Liver (tissue), 9 donors: ENCODE results near the gene SIRT7. TPM values are rescaled to one million over a fixed set of nuclear protein-coding genes. Genes with fewer than 3 reads are reported as not detected.

ENCODE experiments used
- DNase-seq: peaks from one replicate; pipeline ENCODE4 v3.0.0-alpha.2; 2017; ENCODE audit warnings: low spot score
- H3K27ac ChIP-seq, 2 donors: one replicate each; pipeline ENCODE4 v1.7.0; 2013; ENCODE audit warnings: inconsistent platforms in 2 of 2, low read length in 2 of 2, control low read depth in 1 of 2, low read depth in 1 of 2, mild to moderate bottlenecking in 1 of 2
- H3K27me3 ChIP-seq, 4 donors: one replicate each; pipeline versions ENCODE4 v1.6.1 to v1.7.0; 2013; ENCODE audit warnings: low read length in 3 of 4, inconsistent platforms in 1 of 4, mild to moderate bottlenecking in 1 of 4, moderate library complexity in 1 of 4; ENCODE audit not compliant: control insufficient read depth in 4 of 4, insufficient read depth in 4 of 4
- H3K36me3 ChIP-seq, 4 donors: one replicate each; pipeline versions ENCODE4 v1.6.1 to v1.7.0; 2013; ENCODE audit warnings: low read length in 3 of 4, mild to moderate bottlenecking in 3 of 4, low read depth in 1 of 4, moderate library complexity in 1 of 4; ENCODE audit not compliant: control insufficient read depth in 4 of 4, insufficient read depth in 3 of 4
- H3K4me1 ChIP-seq, 4 donors: one replicate each; pipeline versions ENCODE4 v1.6.1 to v1.7.0; 2013; ENCODE audit warnings: low read length in 3 of 4, mild to moderate bottlenecking in 3 of 4, moderate library complexity in 1 of 4; ENCODE audit not compliant: control insufficient read depth in 4 of 4, insufficient read depth in 4 of 4
- H3K4me3 ChIP-seq, 3 donors: one replicate each; pipeline versions ENCODE4 v1.6.1 to v1.7.0; 2013; ENCODE audit warnings: low read length in 3 of 3, control low read depth in 1 of 3, low read depth in 1 of 3, mild to moderate bottlenecking in 1 of 3
- H3K9ac ChIP-seq, 2 donors: one replicate each; pipeline ENCODE4 v1.7.0; 2013; ENCODE audit warnings: low read length in 2 of 2, mild to moderate bottlenecking in 2 of 2, moderate library complexity in 2 of 2, control low read depth in 1 of 2, low read depth in 1 of 2
- H3K9me3 ChIP-seq, 4 donors: one replicate each; pipeline versions ENCODE4 v1.6.1 to v1.7.0; 2013; ENCODE audit warnings: low read length in 3 of 4; ENCODE audit not compliant: control insufficient read depth in 4 of 4
- ATF3 ChIP-seq: IDR thresholded peaks from 2 replicates; pipeline ENCODE4 v1.6.1; 2016; ENCODE audit warnings: antibody characterized with exemption
- CTCF ChIP-seq: fragments of 150-350 bp; IDR thresholded peaks from 2 replicates; pipeline ENCODE4 v1.5.1; 2017; ENCODE audit warnings: improper control_type of control experiment, low read depth, low read length; ENCODE audit not compliant: missing input control
- FOXA1 ChIP-seq: IDR thresholded peaks from 2 replicates; pipeline ENCODE4 v1.6.1; 2016; ENCODE audit warnings: antibody characterized with exemption
- FOXA2 ChIP-seq: IDR thresholded peaks from 2 replicates; pipeline ENCODE4 v1.6.1; 2016; ENCODE audit warnings: antibody characterized with exemption
- GABPA ChIP-seq, 2 donors: IDR thresholded peaks in 1 of 2; conservative IDR thresholded peaks in 1 of 2; 2 replicates each; pipeline ENCODE4 v1.6.1; 2016; ENCODE audit warnings: antibody characterized with exemption in 2 of 2, mild to moderate bottlenecking in 1 of 2, moderate library complexity in 1 of 2
- HNF4G ChIP-seq: IDR thresholded peaks from 2 replicates; pipeline ENCODE4 v1.6.1; 2016; ENCODE audit warnings: antibody characterized with exemption
- JUND ChIP-seq, 2 donors: IDR thresholded peaks; 2 replicates each; pipeline ENCODE4 v1.6.1; 2016; ENCODE audit warnings: antibody characterized with exemption in 2 of 2
- NR2F2 ChIP-seq: IDR thresholded peaks from 2 replicates; pipeline ENCODE4 v1.6.1; 2016; ENCODE audit warnings: antibody characterized with exemption
- RAD21 ChIP-seq, 2 donors: IDR thresholded peaks; 2 replicates each; pipeline ENCODE4 v1.6.1; 2016; ENCODE audit warnings: antibody characterized with exemption in 2 of 2, mild to moderate bottlenecking in 2 of 2
- REST ChIP-seq: IDR thresholded peaks from 2 replicates; pipeline ENCODE4 v1.6.1; 2016; ENCODE audit warnings: antibody characterized with exemption, mild to moderate bottlenecking
- RXRA ChIP-seq, 2 donors: IDR thresholded peaks; 2 replicates each; pipeline ENCODE4 v1.6.1; 2017 to 2018; ENCODE audit warnings: antibody characterized with exemption in 2 of 2, mild to moderate bottlenecking in 1 of 2
- SP1 ChIP-seq: IDR thresholded peaks from 2 replicates; pipeline ENCODE4 v1.6.1; 2018; ENCODE audit warnings: antibody characterized with exemption, mild to moderate bottlenecking
- TAF1 ChIP-seq: conservative IDR thresholded peaks from 2 replicates; pipeline ENCODE4 v1.6.1; 2016; ENCODE audit warnings: antibody characterized with exemption, mild to moderate bottlenecking
- YY1 ChIP-seq: IDR thresholded peaks from 2 replicates; pipeline ENCODE4 v1.6.1; 2016; ENCODE audit warnings: antibody characterized with exemption, mild to moderate bottlenecking
- WGBS: extraction: QIAGEN DNeasy Blood & Tissue Kit; methylation state at CpG from one replicate; pipeline ENCODE4 v1.1.7; 2013; 5-methylcytosine and 5-hydroxymethylcytosine counted together
- polyA plus RNA-seq, 2 donors: library from polyadenylated mRNA; stranded (reverse) in 1 of 2; unstranded in 1 of 2; fragments of 200-250 nt in 1 of 2; fragments of >200 nt in 1 of 2; fragmentation: Nextera tagmentation in 1 of 2; extraction: Ambion mirVana in 1 of 2; gene quantifications; one replicate each; pipeline versions ENCODE4 v1.2.1 to v1.2.3, GENCODE V29; 2013 to 2015
- total RNA-seq, 2 donors: library from RNA; depleted of rRNA; stranded (reverse); fragments of >200 nt; gene quantifications; one replicate each; pipeline ENCODE4 v1.2.3, GENCODE V29; 2014
- donor health status: healthy.
- donor health status: healthy.
- donor health status: healthy.
- donor health status: healthy.
- donor health status: healthy.

The SIRT7 gene
- total and polyA plus RNA-seq, 4 donors, result 7.1 to 16.5 (median 11.5) TPM

- Histone ChIP-seq H3K27ac (no peak overlapping the region), H3K9me3 (no peaks in the 10 kb centered on the region), H3K4me3 (no peak overlapping the region), H3K4me1 (no peaks in the 10 kb centered on the region), H3K27me3 (no peaks in the 10 kb centered on the region), H3K36me3 (peaks cover 2 to 5% (median 4%) of the 10 kb centered on the region in 4 donors), H3K9ac (no peak overlapping the region)
- 95% methylated on average over 3 of the region's 3 CpGs for WGBS
- DNase-seq, result no peak
- TF ChIP-seq RAD21 (IDR thresholded peaks at IDR 0.05) (no peak), ATF3 (no peak), JUND (IDR thresholded peaks at IDR 0.05) (no peak), GABPA (IDR thresholded peaks at IDR 0.05 in 1 of 2, conservative IDR thresholded peaks at IDR 0.05 in 1 of 2) (no peak), CTCF (no peak), REST (no peak), NR2F2 (no peak), RXRA (IDR thresholded peaks at IDR 0.05) (no peak), FOXA1 (no peak), HNF4G (no peak), SP1 (no peak), FOXA2 (no peak)
Observed at GRCh38 chr17:81878294-81878693, 39.7 kb downstream of the SIRT7 start.

- TF ChIP-seq REST (no peak), RAD21 (IDR thresholded peaks at IDR 0.05) (no peak), HNF4G (no peak), FOXA1 (no peak), CTCF (no peak), SP1 (no peak), ATF3 (no peak), YY1 (no peak), NR2F2 (no peak), TAF1 (no peak), GABPA (IDR thresholded peaks at IDR 0.05 in 1 of 2, conservative IDR thresholded peaks at IDR 0.05 in 1 of 2) (no peak)
- no peak overlapping the region for H3K9ac ChIP-seq
- H3K36me3 ChIP-seq, result peaks cover 2 to 5% (median 4%) of the 10 kb centered on the region in 4 donors
- H3K4me3 ChIP-seq, result no peak overlapping the region
- 95% methylated on average over 5 of the region's 5 CpGs for WGBS
- H3K27ac ChIP-seq, result no peak overlapping the region
- H3K9me3 ChIP-seq, result no peaks in the 10 kb centered on the region
- H3K4me1 ChIP-seq, result peaks cover 0 to 3% (median 0%) of the 10 kb centered on the region in 4 donors
- no peak for DNase-seq
- H3K27me3 ChIP-seq, result no peaks in the 10 kb centered on the region
Observed at GRCh38 chr17:81877569-81877968, 40.4 kb downstream of the SIRT7 start.
